GM12801 (cell line): Measurements from ENCODE around the gene CUL9.

Source experiments
- CTCF ChIP-seq: IDR thresholded peaks from one replicate; pipeline ENCODE4 v1.5.1; 2011; ENCODE audit warnings: control low read depth; ENCODE audit not compliant: insufficient read length; ENCODE audit errors: extremely low read depth

Gene CUL9

GRCh38 chr6:43183441-43183840, 1.4 kb downstream of the CUL9 start:
- TF ChIP-seq CTCF = no peak

GRCh38 chr6:43184268-43184985, 2.4 kb downstream of the CUL9 start:
- no peak for TF ChIP-seq CTCF

GRCh38 chr6:43185391-43185985, 3.5 kb downstream of the CUL9 start:
- TF ChIP-seq CTCF = no peak

GRCh38 chr6:43186019-43186418, 4.0 kb downstream of the CUL9 start:
- no peak for TF ChIP-seq CTCF

GRCh38 chr6:43186706-43187105, 4.7 kb downstream of the CUL9 start:
- no peak for TF ChIP-seq CTCF

- no peak for TF ChIP-seq CTCF
Measured at GRCh38 chr6:43187821-43188220, 5.8 kb downstream of the CUL9 start.

GRCh38 chr6:43188426-43188825, 6.4 kb downstream of the CUL9 start:
- TF ChIP-seq CTCF = no peak
